ENCODE results near the gene ALG10B.

The ALG10B gene

DNA sequence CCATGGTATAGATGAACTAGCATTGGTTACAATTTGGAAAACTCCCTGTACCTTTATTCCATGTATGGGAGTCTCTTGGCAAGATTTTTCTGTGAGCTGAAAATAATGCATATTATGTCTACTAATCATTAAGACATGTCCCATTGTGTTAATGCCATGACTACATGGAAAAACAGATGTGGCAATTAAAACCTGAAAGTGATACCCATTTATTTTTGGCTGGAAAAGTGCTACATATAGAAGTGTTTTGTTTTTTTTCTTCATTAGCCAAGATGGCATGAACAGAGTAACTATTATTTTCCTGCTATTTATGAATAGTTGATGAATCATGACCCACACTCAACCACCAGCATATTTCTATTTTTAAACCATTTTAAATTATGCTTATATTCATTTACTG lies 58.2 kb downstream of the ALG10B start:
- no peak for DNase-seq (ENCODE audit: low spot score)
